ENCODE results near the gene SUPT4H1. TPM values are rescaled to one million over a fixed set of nuclear protein-coding genes. Genes with fewer than 3 reads are reported as not detected.

SUPT4H1 gene
- total and polyA plus RNA-seq, 9 of the 15 experiments (the other 6 are each of a cell fraction or from before 2014, with no cell fraction given) = 62.1 to 320 (median 117) TPM

DNA sequence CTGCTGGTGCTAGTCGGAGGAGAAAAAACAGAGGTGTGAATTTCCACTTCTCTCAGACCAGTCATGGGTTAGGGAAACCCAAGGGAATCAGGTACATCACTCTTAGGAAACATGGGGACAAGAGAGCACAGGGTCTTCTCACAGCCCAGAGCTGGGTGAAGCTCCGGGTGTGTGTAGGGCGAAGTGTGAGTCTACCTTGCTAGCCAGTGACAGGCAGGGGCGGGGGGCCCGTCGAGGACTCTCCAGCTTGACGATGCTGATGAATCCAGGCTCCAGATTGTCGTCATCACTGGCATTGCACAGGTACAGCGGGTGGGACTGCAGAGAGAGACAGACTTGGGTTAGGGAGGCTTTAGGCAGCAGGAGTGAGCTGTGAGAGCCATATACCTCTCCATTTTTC lies 18.7 kb upstream of the SUPT4H1 start:
- FAIRE-seq (no peak), ATAC-seq (no peak), DNase-seq (ENCODE audit: extremely low read depth in 1 of 4, low spot score in 3 of 4) (no peak)
- peaks cover 12 to 17% of the 10 kb centered on the region in 2 experiments; a peak in 4 of 5 replicates for H3K4me1 ChIP-seq (replicated peaks in 1 of 2; ENCODE audit: control insufficient read depth in 2 of 2, insufficient read depth in 2 of 2, low read length in 2 of 2)
- H3K27ac ChIP-seq (ENCODE audit: extremely low read depth, low read depth, low read length) = no peak overlapping the region
- intact Hi-C loops (cut with micrococcal nuclease) (no loop called here), in situ Hi-C loops (cut with MboI) (no loop called here)
- no peaks in the 10 kb centered on the region for H3K9me3 ChIP-seq (replicated peaks; ENCODE audit: control insufficient read depth, insufficient read depth, low read depth, low read length)
- CTCF ChIA-PET (ENCODE audit: low intra/inter-chr PET ratio) = no interaction called here
- 47% methylated on average over 9 of the region's 9 CpGs for WGBS (ENCODE audit: insufficient coverage, low coverage, missing lambda C conversion rate)
- no peaks in the 10 kb centered on the region for H3K36me3 ChIP-seq (ENCODE audit: control insufficient read depth, insufficient read depth, low read length)
- POLR2A ChIA-PET = interaction anchor here (0.9 kb wide), 1 partner anchor 11 kb away, joined by 3 read pairs; no protein-coding TSS in a partner anchor
- H3K9ac ChIP-seq (ENCODE audit: insufficient read depth in 1 of 2, low read depth in 2 of 2, low read length in 2 of 2) = 0 out of 4 replicates have a peak overlapping the region, but pooled peaks of 1 of the 2 experiments have one; percentile 32
- H4K20me1 ChIP-seq (replicated peaks; ENCODE audit: control insufficient read depth, insufficient read depth, low read length) = no peaks in the 10 kb centered on the region
- no peaks in the 10 kb centered on the region for H3K9me1 ChIP-seq (ENCODE audit: control insufficient read depth, insufficient read depth, low read length)
- no peaks in the 10 kb centered on the region for H3K79me2 ChIP-seq (ENCODE audit: control insufficient read depth, insufficient read depth, low read length)
- no TSS peak for BruUV-seq (replicated peaks)
- H2AFZ ChIP-seq (ENCODE audit: low read depth, low read length) = no peak overlapping the region
- H3K4me3 ChIP-seq = no peak overlapping the region
- no peak overlapping the region for H3K4me2 ChIP-seq (ENCODE audit: insufficient read depth, low read length)
- H3K27me3 ChIP-seq (ENCODE audit: control insufficient read depth in 2 of 2, insufficient read depth in 2 of 2, low read length in 2 of 2) = no peaks in the 10 kb centered on the region
- TF ChIP-seq SMC3 (conservative IDR thresholded peaks at IDR 0.05; ENCODE audit: insufficient read depth, low read depth, low read length) (no peak), MTF1 (CRISPR knock-in tag; IDR thresholded peaks at IDR 0.05; ENCODE audit: borderline replicate concordance) (no peak), KHSRP (IDR thresholded peaks at IDR 0.05) (no peak), PCBP2 (IDR thresholded peaks at IDR 0.05; ENCODE audit: low read depth, low read length, poor library complexity, severe bottlenecking) (no peak), HMBOX1 (IDR thresholded peaks at IDR 0.05) (no peak), SAP30 (IDR thresholded peaks at IDR 0.05; ENCODE audit: borderline replicate concordance, insufficient read depth, low read depth, low read length, poor library complexity, severe bottlenecking) (no peak), L3MBTL2 (IDR thresholded peaks at IDR 0.05) (no peak), ZBTB49 (CRISPR knock-in tag; IDR thresholded peaks at IDR 0.05; ENCODE audit: borderline replicate concordance) (no peak), GTF2F1 (IDR thresholded peaks at IDR 0.05; ENCODE audit: low read depth, low read length) (no peak), ZNF124 (CRISPR knock-in tag; IDR thresholded peaks at IDR 0.05) (no peak), ARNT (IDR thresholded peaks at IDR 0.05) (no peak)
